ENCODE data around the gene NACC1. TPM values are rescaled to one million over a fixed set of nuclear protein-coding genes. Genes with fewer than 3 reads are reported as not detected.
"Not testable (repeated sequence)": the region's sequence is repeated elsewhere in the genome, so short reads cannot be mapped to it uniquely, and the experiment has no call there.

The NACC1 gene
- total and polyA plus RNA-seq, 12 donors: 12.4 to 67.0 (median 40.1) TPM

GRCh38 chr19:13163609-13164342, 45.7 kb downstream of the NACC1 start:
- no peaks in the 10 kb centered on the region for H3K36me3 ChIP-seq (replicated peaks in 1 of 2)
- H3K27ac ChIP-seq: peak overlapping the region; percentile 40 to 93 (median 72)
- no peaks in the 10 kb centered on the region for H3K9me3 ChIP-seq (replicated peaks in 1 of 3)
- peak; percentile 72 to 85 (median 81) for DNase-seq
- peaks cover 16 to 38% of the 10 kb centered on the region in 2 donors for H3K4me1 ChIP-seq (replicated peaks in 1 of 2)
- WGBS, 4 donors: 24 to 38% (median 27%) methylated on average over 7 to 20 of the region's 20 CpGs
- intact Hi-C loops (cut with DNase I): no loop called here
- peak in 1 of 2 donors; percentile 40 for TF ChIP-seq POLR2A (IDR thresholded peaks at IDR 0.05)
- TF ChIP-seq CTCF (IDR thresholded peaks at IDR 0.05): no peak
- no peaks in the 10 kb centered on the region for H3K27me3 ChIP-seq
- H3K4me3 ChIP-seq: peak overlapping the region in 1 of 4 donors; percentile 31

- Histone ChIP-seq H3K27me3 (no peaks in the 10 kb centered on the region), H3K27ac (peak overlapping the region; percentile 40 to 93 (median 72)), H3K4me1 (replicated peaks in 1 of 2) (peaks cover 16 to 38% of the 10 kb centered on the region in 2 donors), H3K9me3 (replicated peaks in 1 of 3) (no peaks in the 10 kb centered on the region), H3K36me3 (replicated peaks in 1 of 2) (no peaks in the 10 kb centered on the region), H3K4me3 (peak overlapping the region in 1 of 4 donors; percentile 31)
- DNase-seq: peak in 6 of 7 donors; percentile 48 to 75 (median 58)
- TF ChIP-seq POLR2A (IDR thresholded peaks at IDR 0.05) (no peak), CTCF (IDR thresholded peaks at IDR 0.05) (no peak)
- WGBS, 4 donors: 37 to 44% (median 39%) methylated on average over 14 to 19 of the region's 19 CpGs
- intact Hi-C loops (cut with DNase I): no loop called here
Measured at GRCh38 chr19:13164343-13165161, 46.5 kb downstream of the NACC1 start.

GRCh38 chr19:13165162-13165997, 47.3 kb downstream of the NACC1 start:
- intact Hi-C loops (cut with DNase I): no loop called here
- Histone ChIP-seq H3K36me3 (replicated peaks in 1 of 2) (no peaks in the 10 kb centered on the region), H3K27me3 (no peaks in the 10 kb centered on the region), H3K4me3 (no peak overlapping the region), H3K27ac (peak overlapping the region in 3 of 5 donors; percentile 72 to 93 (median 87)), H3K9me3 (replicated peaks in 1 of 3) (no peaks in the 10 kb centered on the region), H3K4me1 (replicated peaks in 1 of 2) (peaks cover 16 to 42% of the 10 kb centered on the region in 2 donors)
- DNase-seq: no peak
- 84 to 88% (median 85%) methylated on average over 17 to 19 of the region's 19 CpGs for WGBS, 4 donors
- TF ChIP-seq CTCF (IDR thresholded peaks at IDR 0.05): no peak
- no peak for TF ChIP-seq POLR2A (IDR thresholded peaks at IDR 0.05)

- peaks cover 16 to 42% of the 10 kb centered on the region in 2 donors for H3K4me1 ChIP-seq (replicated peaks in 1 of 2)
- intact Hi-C loops (cut with DNase I); H3K27ac ChIP-seq; DNase-seq; H3K27me3 ChIP-seq; H3K9me3 ChIP-seq (replicated peaks in 1 of 3); H3K4me3 ChIP-seq; H3K36me3 ChIP-seq (replicated peaks in 1 of 2): not testable (repeated sequence)
- WGBS, 4 donors: 90 to 100% (median 94%) methylated on average over 3 of the region's 3 CpGs
Measured at GRCh38 chr19:13166151-13166550, 48.1 kb downstream of the NACC1 start.

All from adrenal gland (tissue), 12 donors.